Measurements from ENCODE around the gene KCNJ9. TPM values are rescaled to one million over a fixed set of nuclear protein-coding genes. Genes with fewer than 3 reads are reported as not detected.

KCNJ9 gene
- polyA plus RNA-seq, 1 donor: 0.10 TPM

Other genes starting within 250 kb of the KCNJ9 start
- gene VSIG8, start 218.9 kb upstream of the KCNJ9 start, polyA plus RNA-seq (ENCODE audit: insufficient read length): not detected
- 0.20 TPM for gene CFAP45, start 181.4 kb upstream of the KCNJ9 start, polyA plus RNA-seq (ENCODE audit: insufficient read length)
- gene TAGLN2, start 156.0 kb upstream of the KCNJ9 start, polyA plus RNA-seq (ENCODE audit: insufficient read length): 151 TPM
- gene IGSF9, start 135.9 kb upstream of the KCNJ9 start, polyA plus RNA-seq (ENCODE audit: insufficient read length): 0.28 TPM
- gene SLAMF9, start 127.3 kb upstream of the KCNJ9 start, polyA plus RNA-seq (ENCODE audit: insufficient read length): not detected
- 5.2 TPM for gene PIGM, start 49.5 kb upstream of the KCNJ9 start, polyA plus RNA-seq (ENCODE audit: insufficient read length)
- 0.71 TPM for gene KCNJ10, start 11.4 kb upstream of the KCNJ9 start, polyA plus RNA-seq (ENCODE audit: insufficient read length)
- 16.7 TPM for gene IGSF8, start 17.1 kb downstream of the KCNJ9 start, polyA plus RNA-seq (ENCODE audit: insufficient read length)
- gene ATP1A2, start 34.2 kb downstream of the KCNJ9 start, polyA plus RNA-seq (ENCODE audit: insufficient read length): 81.8 TPM
- 2.8 TPM for gene ATP1A4, start 70.1 kb downstream of the KCNJ9 start, polyA plus RNA-seq (ENCODE audit: insufficient read length)
- 1,211 TPM for gene CASQ1, start 109.0 kb downstream of the KCNJ9 start, polyA plus RNA-seq (ENCODE audit: insufficient read length)
- 115 TPM for gene PEA15, start 123.8 kb downstream of the KCNJ9 start, polyA plus RNA-seq (ENCODE audit: insufficient read length)
- 110 TPM for gene DCAF8, start 181.0 kb downstream of the KCNJ9 start, polyA plus RNA-seq (ENCODE audit: insufficient read length)
- 43.2 TPM for gene PEX19, start 203.6 kb downstream of the KCNJ9 start, polyA plus RNA-seq (ENCODE audit: insufficient read length)

All from forelimb muscle (tissue), 1 donor.